ENCODE results near the gene CDC14A. TPM values are rescaled to one million over a fixed set of nuclear protein-coding genes. Genes with fewer than 3 reads are reported as not detected.

Gene CDC14A
- total RNA-seq, 1 experiment from 2014 or later, result 6.6 TPM

- H3K4me3 ChIP-seq (ENCODE audit: low read depth in 2 of 2, low read length in 2 of 2), result no peak overlapping the region
- H3K27me3 ChIP-seq (ENCODE audit: control insufficient read depth, insufficient read depth, low read length), result no peaks in the 10 kb centered on the region
- BruUV-seq (replicated peaks), result no TSS peak
- no peak for ATAC-seq
- H3K4me1 ChIP-seq (ENCODE audit: control insufficient read depth, insufficient read depth, low read length), result no peaks in the 10 kb centered on the region
- H3K27ac ChIP-seq (ENCODE audit: low read length), result no peak overlapping the region
- no peaks in the 10 kb centered on the region for H3K9me3 ChIP-seq (ENCODE audit: control insufficient read depth, insufficient read depth, low read depth, low read length)
- H3K36me3 ChIP-seq (ENCODE audit: control insufficient read depth, insufficient read depth, low read length), result no peaks in the 10 kb centered on the region
- DNase-seq (ENCODE audit: low read depth, low spot score), result no peak
- TF ChIP-seq SIN3A (IDR thresholded peaks at IDR 0.05; ENCODE audit: borderline replicate concordance, insufficient read depth, low read depth, low read length) (no peak), TCF7L2 (IDR thresholded peaks at IDR 0.05; ENCODE audit: low read depth, low read length) (no peak), POLR2AphosphoS5 (IDR thresholded peaks at IDR 0.05; ENCODE audit: low read depth, low read length) (no peak), CTCF (IDR thresholded peaks at IDR 0.05) (no peak)
- TF ChIP-seq, protein P1, sequence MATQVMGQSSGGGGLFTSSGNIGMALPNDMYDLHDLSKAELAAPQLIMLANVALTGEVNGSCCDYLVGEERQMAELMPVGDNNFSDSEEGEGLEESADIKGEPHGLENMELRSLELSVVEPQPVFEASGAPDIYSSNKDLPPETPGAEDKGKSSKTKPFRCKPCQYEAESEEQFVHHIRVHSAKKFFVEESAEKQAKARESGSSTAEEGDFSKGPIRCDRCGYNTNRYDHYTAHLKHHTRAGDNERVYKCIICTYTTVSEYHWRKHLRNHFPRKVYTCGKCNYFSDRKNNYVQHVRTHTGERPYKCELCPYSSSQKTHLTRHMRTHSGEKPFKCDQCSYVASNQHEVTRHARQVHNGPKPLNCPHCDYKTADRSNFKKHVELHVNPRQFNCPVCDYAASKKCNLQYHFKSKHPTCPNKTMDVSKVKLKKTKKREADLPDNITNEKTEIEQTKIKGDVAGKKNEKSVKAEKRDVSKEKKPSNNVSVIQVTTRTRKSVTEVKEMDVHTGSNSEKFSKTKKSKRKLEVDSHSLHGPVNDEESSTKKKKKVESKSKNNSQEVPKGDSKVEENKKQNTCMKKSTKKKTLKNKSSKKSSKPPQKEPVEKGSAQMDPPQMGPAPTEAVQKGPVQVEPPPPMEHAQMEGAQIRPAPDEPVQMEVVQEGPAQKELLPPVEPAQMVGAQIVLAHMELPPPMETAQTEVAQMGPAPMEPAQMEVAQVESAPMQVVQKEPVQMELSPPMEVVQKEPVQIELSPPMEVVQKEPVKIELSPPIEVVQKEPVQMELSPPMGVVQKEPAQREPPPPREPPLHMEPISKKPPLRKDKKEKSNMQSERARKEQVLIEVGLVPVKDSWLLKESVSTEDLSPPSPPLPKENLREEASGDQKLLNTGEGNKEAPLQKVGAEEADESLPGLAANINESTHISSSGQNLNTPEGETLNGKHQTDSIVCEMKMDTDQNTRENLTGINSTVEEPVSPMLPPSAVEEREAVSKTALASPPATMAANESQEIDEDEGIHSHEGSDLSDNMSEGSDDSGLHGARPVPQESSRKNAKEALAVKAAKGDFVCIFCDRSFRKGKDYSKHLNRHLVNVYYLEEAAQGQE (IDR thresholded peaks at IDR 0.05; ENCODE audit: insufficient read depth in 1 of 2, low read depth in 2 of 2, low read length in 1 of 2), result no peak
- intact Hi-C loops (cut with micrococcal nuclease; ENCODE audit: unreplicated experiment) (no loop called here), in situ Hi-C loops (cut with HindIII; ENCODE audit: low pct_unique_long_range_greater_than_20kb, low sequenced_read_pairs) (no loop called here)
- POLR2A ChIA-PET, result no interaction called here
- CTCF ChIA-PET, result no interaction called here
Observed at GRCh38 chr1:100415498-100415778, 63.1 kb downstream of the CDC14A start.

DNA sequence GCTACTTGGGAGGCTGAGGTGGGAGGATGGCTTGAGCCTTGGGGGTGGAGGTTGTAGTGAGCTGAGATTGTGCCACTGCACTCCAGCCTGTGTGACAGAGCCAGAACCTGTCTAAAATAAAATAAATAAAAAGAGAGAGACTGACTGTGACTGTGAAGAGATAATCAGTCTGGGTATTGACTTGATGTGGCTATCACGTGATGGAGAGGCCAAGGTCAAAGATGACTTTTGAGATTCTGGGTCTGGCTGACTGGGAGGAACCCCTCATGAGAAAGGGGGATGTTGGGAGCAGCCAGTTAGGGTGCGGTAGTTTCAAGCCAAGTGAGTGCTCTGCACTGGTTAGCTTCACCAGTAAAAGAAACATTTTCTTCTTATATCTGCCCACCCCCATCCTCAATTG lies 66.8 kb downstream of the CDC14A start:
- H3K27me3 ChIP-seq (ENCODE audit: control insufficient read depth, insufficient read depth, low read length), result no peaks in the 10 kb centered on the region
- H3K36me3 ChIP-seq (ENCODE audit: control insufficient read depth, insufficient read depth, low read length), result no peaks in the 10 kb centered on the region
- H3K4me1 ChIP-seq (ENCODE audit: control insufficient read depth, insufficient read depth, low read length), result no peaks in the 10 kb centered on the region
- BruUV-seq (replicated peaks), result no TSS peak
- no peak for TF ChIP-seq TCF7L2 (IDR thresholded peaks at IDR 0.05; ENCODE audit: low read depth, low read length)
- TF ChIP-seq CTCF (IDR thresholded peaks at IDR 0.05), result no peak
- TF ChIP-seq SIN3A (IDR thresholded peaks at IDR 0.05; ENCODE audit: borderline replicate concordance, insufficient read depth, low read depth, low read length), result no peak
- no peak for TF ChIP-seq POLR2AphosphoS5 (IDR thresholded peaks at IDR 0.05; ENCODE audit: low read depth, low read length)
- TF ChIP-seq, protein P1 (IDR thresholded peaks at IDR 0.05; ENCODE audit: insufficient read depth in 1 of 2, low read depth in 2 of 2, low read length in 1 of 2), result no peak
- intact Hi-C loops (cut with micrococcal nuclease; ENCODE audit: unreplicated experiment) (no loop called here), in situ Hi-C loops (cut with HindIII; ENCODE audit: low pct_unique_long_range_greater_than_20kb, low sequenced_read_pairs) (no loop called here)
- no peak overlapping the region for H3K27ac ChIP-seq (ENCODE audit: low read length)
- DNase-seq (ENCODE audit: low read depth, low spot score) (no peak), ATAC-seq (no peak)
- ChIA-PET CTCF (no interaction called here), POLR2A (no interaction called here)
- no peaks in the 10 kb centered on the region for H3K9me3 ChIP-seq (ENCODE audit: control insufficient read depth, insufficient read depth, low read depth, low read length)
- H3K4me3 ChIP-seq (ENCODE audit: low read depth in 2 of 2, low read length in 2 of 2), result no peak overlapping the region
